ENCODE measurements around the gene GOLGA6B. TPM values are rescaled to one million over a fixed set of nuclear protein-coding genes. Genes with fewer than 3 reads are reported as not detected.

GOLGA6B gene
- total RNA-seq, 1 donor from 2014 or later = not detected

GRCh38 chr15:72680931-72681330, 26.4 kb downstream of the GOLGA6B start:
- peaks cover 6% of the 10 kb centered on the region for H3K4me1 Mint-ChIP-seq (ENCODE audit: low read depth)
- H3K9me3 Mint-ChIP-seq (ENCODE audit: low read depth) = no peaks in the 10 kb centered on the region
- peaks cover 27% of the 10 kb centered on the region for H3K27me3 Mint-ChIP-seq
- TF ChIP-seq CTCF (IDR thresholded peaks at IDR 0.05; ENCODE audit: unreplicated experiment) = no peak
- no peak overlapping the region for H3K4me3 Mint-ChIP-seq (ENCODE audit: low read depth)
- DNase-seq (ENCODE audit: low spot score, unreplicated experiment) = no peak
- H3K27ac Mint-ChIP-seq = no peak overlapping the region
- H3K36me3 Mint-ChIP-seq (ENCODE audit: insufficient read depth) = no peaks in the 10 kb centered on the region

GRCh38 chr15:72682772-72683171, 28.3 kb downstream of the GOLGA6B start:
- Mint-ChIP-seq H3K36me3 (ENCODE audit: insufficient read depth) (no peaks in the 10 kb centered on the region), H3K4me3 (ENCODE audit: low read depth) (no peak overlapping the region), H3K9me3 (ENCODE audit: low read depth) (no peaks in the 10 kb centered on the region), H3K27me3 (peaks cover 22% of the 10 kb centered on the region), H3K27ac (no peak overlapping the region), H3K4me1 (ENCODE audit: low read depth) (peaks cover 8% of the 10 kb centered on the region)
- DNase-seq (ENCODE audit: low spot score, unreplicated experiment) = no peak
- no peak for TF ChIP-seq CTCF (IDR thresholded peaks at IDR 0.05; ENCODE audit: unreplicated experiment)

- Mint-ChIP-seq H3K4me1 (ENCODE audit: low read depth) (peaks cover 8% of the 10 kb centered on the region), H3K27ac (peak overlapping the region; percentile 97), H3K4me3 (ENCODE audit: low read depth) (peak overlapping the region; percentile 95), H3K9me3 (ENCODE audit: low read depth) (no peaks in the 10 kb centered on the region), H3K27me3 (peaks cover 3% of the 10 kb centered on the region), H3K36me3 (ENCODE audit: insufficient read depth) (no peaks in the 10 kb centered on the region)
- no peak for TF ChIP-seq CTCF (IDR thresholded peaks at IDR 0.05; ENCODE audit: unreplicated experiment)
- DNase-seq (ENCODE audit: low spot score, unreplicated experiment) = no peak
Observed at GRCh38 chr15:72685301-72685924, 30.9 kb downstream of the GOLGA6B start.

GRCh38 chr15:72685925-72686794, 31.7 kb downstream of the GOLGA6B start, which contains the start of the genes BBS4 and HIGD2B:
TSS of gene BBS4 (plus strand) at chr15:72686207. CDS start at chr15:72686228, 21 bp downstream.
TSS of gene HIGD2B (minus strand) at chr15:72686182. CDS start at chr15:72676374, 9,808 bp downstream.
- H3K27ac Mint-ChIP-seq = peak within 1 kb of the TSS; percentile 97
- no peaks in the 10 kb centered on the region for H3K9me3 Mint-ChIP-seq (ENCODE audit: low read depth)
- peak within 1 kb of the TSS; percentile 95 for H3K4me3 Mint-ChIP-seq (ENCODE audit: low read depth)
- H3K27me3 Mint-ChIP-seq = no peaks in the 10 kb centered on the region
- DNase-seq (ENCODE audit: low spot score, unreplicated experiment) = peak; percentile 81
- TF ChIP-seq CTCF (IDR thresholded peaks at IDR 0.05; ENCODE audit: unreplicated experiment) = peak; percentile 0
- no peaks in the 10 kb centered on the region for H3K36me3 Mint-ChIP-seq (ENCODE audit: insufficient read depth)
- H3K4me1 Mint-ChIP-seq (ENCODE audit: low read depth) = peaks cover 8% of the 10 kb centered on the region

- Mint-ChIP-seq H3K4me3 (ENCODE audit: low read depth) (peak overlapping the region; percentile 46), H3K36me3 (ENCODE audit: insufficient read depth) (no peaks in the 10 kb centered on the region), H3K9me3 (ENCODE audit: low read depth) (no peaks in the 10 kb centered on the region), H3K27ac (no peak overlapping the region), H3K4me1 (ENCODE audit: low read depth) (peaks cover 8% of the 10 kb centered on the region), H3K27me3 (no peaks in the 10 kb centered on the region)
- TF ChIP-seq CTCF (IDR thresholded peaks at IDR 0.05; ENCODE audit: unreplicated experiment) = no peak
- DNase-seq (ENCODE audit: low spot score, unreplicated experiment) = no peak
Observed at GRCh38 chr15:72688697-72689096, 34.2 kb downstream of the GOLGA6B start.

Measured in progenitor cell of endocrine pancreas (in vitro differentiated cells).